ENCODE measurements around the gene PALLD.

PALLD gene

DNA sequence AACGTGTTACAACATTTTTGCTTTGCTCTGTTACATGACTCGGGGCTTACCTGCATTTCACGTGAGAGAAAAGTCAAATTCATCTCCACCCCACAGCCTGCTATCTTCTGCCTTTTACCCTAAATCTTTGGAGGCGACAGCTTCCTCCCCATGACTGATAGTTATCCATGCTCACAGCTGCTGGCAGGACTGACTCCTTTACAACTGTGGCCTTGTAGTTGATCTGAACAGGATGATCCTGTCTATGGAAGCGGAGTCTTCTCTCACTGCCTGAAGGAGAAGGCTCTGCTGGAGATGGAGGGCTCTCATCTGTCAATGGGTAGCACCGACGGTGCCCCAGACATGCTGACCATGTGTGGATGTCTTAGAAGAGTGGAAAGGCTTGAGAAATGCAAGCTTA lies 362.2 kb downstream of the PALLD start:
- DNase-seq = no peak

DNA sequence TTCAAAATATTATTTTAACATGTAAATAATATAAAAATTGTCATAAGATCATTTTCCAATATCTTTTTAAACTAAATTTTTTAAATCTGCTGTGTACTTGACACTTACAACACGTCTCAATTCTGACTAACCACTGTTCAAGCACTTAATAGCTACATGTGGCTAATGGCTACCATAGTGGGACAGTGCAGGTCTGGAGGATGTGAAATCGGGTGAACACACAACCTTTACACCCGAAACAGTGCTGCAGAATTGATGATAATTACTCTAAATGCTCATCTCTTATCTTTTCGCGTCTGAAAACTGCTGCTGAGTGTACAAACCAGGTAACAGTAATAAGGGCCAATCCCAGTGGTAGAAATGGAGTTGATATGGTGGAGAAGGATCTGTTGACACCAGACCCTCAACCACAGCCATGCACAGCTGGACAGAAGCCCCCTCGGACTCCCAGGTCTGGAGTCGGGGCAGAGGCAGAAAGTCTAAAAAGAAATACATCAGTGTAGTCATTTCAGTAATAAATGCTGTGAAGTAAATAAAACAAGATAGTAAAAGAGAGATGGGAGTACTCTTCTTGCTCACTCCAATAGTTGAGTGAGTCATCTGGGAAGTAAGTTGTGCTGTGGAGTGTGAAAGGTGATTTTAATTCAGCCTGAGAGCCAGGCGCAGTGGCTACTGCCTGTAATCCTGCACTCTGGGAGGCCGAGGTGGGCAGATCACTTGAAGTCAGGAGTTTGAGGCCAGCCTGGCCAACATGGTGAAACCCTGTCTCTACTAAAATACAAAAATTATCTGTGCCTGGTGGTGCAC lies 363.2 kb downstream of the PALLD start:
- no peak for DNase-seq

DNA sequence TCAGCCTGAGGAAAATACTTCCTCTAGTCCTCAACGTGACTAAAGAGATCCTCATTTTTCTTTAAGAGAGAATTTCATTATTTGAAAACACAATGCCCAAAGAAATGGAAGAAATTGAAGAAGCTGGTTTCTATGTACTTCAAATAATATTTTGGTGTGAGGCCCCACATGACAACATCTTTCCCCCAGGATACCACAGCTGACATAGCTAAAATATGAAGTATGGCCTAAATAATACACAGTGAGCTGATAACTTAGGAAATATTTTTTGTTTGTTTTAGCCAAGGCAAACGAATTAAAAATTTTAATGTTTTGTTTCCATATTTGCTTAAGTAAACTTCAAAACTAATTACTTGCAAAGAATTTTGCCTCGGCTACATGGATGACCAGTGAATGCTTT lies 364.0 kb downstream of the PALLD start:
- DNase-seq = no peak

DNA sequence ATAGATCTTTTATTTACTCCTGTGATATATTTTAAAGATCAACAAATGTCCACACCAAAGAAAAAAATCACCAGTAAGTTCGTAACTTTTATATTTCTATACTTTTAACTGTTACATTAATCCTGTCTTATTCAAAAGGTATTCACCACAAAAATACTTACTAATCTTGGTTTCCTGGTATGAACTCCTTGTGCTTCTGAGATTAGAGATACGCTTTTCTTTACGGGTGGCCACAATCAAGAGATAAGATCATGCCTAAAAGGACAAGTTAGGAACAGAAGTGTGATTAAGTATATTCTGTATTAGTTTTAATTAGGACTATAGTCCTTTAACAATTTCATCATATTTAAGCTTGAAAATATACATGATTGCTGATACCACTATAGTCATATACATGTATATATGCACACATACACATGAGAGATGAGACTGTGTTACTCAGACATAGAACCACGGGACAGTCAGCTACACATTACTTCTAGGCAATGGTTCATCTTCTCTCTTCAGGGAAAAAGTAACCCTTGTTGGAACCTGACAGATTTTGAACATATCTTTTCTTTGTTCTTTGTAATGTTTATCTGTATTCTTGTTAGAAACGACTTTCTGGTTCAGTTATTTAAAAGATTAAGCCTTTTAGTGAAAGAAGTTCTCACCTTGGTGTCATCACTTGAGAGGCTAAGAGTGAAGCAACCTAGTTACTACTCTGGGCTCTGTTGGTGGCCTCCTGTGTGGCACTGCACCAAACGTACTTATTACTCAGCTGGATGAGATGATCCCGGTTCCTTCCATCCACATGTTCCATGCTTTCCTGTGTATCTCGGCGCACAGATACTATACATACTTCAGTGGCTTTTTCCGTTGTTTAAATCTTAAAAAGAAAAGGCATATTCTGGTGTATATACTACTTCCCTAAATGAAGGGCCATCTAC lies 367.1 kb downstream of the PALLD start:
- no peak for DNase-seq

DNA sequence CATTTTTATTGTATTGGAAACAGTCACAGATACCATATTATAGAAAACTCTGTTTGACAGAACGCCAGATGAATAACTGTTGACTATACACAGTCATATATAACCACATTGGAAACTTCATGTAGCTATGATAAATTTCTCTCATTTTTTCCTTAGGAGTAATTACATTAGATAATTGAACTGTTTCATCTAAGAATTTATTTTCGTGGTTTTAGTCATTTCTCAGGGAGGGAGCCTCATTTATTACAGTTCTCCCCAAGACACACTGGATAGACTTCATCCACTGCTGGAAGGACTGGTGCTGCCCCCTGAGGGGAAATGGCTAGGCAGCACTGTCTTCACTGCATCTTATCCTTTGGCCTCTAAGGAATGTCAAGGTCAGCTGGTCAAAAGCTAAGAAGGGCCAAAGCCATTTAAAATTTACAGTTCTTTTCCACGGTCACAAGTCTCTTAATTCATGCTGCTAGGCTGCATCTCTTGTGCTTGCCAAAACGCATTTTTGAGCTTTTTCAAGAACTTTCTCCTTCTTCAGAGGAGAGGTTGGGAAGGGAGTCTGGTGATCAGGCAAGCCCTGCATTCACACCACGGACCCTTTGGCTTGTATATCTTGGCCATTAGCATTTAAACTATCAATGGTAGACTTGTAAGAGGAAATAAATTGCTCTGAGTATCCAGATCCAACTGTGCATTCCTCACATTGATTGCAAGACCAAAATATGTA lies 368.1 kb downstream of the PALLD start:
- DNase-seq = no peak

DNA sequence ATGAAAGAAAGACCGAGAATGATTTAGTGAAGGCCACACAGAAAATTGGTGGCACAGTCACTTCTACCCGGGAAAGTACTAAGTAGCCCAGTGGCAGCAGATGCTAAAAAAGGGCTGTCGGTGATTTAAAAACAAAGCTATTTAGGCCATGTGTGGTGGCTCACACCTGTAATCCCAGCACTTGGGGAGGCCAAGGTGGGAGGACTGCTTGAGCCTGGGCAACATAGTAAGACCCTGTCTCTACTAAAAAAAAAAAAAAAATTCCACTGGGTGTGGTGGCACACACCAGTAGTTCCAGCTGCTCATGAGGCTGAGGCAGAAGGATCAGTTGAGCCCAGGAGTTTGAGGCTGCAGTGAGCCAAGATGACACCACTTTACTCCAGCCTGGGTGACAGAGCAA lies 369.0 kb downstream of the PALLD start:
- DNase-seq = no peak

DNA sequence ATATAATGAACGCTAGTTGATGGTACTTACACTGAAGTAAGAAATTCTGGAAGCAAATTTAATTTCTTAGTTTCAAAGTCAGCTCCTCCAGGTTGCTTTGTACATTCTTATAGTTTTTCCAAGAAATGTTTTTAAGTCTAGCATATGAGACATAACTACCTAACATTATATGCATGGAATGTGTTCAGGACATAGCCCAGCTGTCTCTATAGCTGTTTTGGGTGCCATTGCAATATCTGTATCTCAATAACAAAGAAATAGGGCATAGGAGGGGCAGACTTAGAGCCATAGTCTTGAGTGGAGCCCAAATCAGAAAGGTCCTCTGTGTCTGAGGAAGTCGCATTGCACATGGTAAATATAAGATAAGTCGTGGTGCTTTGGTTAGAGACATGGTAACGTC lies 369.8 kb downstream of the PALLD start:
- DNase-seq = no peak

DNA sequence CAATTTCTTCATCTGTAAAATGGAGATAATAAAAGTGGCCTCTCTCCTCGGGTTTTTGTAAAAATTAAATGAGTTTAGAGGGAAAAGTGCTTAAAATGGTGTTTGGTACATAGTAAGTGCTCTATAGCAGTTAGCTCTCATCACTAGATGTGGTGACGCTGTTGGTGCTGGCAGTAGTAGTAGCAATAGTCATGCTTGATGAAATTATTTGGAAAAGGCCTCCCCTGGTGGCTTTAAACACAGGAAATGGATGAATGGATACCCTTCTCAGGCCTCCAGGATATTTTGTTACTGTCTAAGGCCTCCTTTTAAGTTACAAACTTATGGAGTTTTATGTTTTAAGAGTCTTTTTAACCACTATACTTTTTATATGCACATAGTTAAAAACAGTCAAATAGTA lies 370.3 kb downstream of the PALLD start:
- no peak for DNase-seq

DNA sequence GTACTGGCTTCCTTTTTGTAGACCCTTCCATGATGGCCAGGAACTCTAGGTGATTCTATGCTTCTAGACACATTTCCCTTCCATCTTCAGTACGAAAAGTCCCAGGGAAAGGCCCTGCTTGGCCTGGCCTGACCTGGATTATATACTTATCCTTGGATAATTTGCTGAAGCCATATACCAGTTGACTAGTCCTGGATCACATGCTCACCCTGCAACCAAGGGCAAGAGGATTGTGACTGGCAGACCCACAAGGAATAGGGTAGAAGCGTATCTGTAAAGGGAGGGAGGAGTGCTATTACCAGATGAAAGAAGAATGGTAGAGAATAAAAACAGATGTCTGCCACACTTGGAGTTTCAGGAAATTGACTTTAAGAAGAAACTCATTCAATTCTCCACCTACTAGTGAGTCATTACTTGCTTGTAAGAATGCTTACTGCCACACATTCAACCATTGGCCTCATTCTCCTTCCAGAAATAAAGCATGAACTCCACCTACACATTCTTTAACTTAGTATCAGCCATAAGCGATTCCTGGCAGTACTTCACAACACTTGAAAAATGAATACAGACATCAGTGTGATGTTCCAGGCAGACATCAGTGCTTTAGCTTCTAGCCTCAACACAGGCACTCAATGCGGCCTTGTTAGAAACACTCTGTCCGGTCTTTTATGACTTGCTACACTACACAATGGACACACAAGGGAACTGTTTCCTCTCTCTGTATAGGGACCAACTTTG lies 371.4 kb downstream of the PALLD start:
- no peak for DNase-seq

DNA sequence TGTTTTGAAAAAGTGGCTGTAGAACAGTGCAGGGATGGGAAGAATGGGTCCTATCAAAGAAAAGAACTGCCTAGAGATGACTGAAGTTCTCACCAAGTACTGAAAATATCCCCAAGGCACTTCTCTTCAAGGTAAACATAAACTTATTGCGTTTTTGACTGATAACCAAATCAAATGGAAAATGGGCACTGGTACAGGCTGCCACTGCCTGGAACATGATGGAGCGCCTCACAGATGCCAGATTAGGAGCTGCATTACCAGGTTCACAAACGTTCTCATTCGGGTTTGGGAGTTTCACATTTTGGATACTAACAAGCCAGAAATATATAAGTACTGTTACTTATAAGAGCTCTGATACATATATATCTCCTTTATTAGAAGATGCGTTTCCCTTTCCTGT lies 371.9 kb downstream of the PALLD start:
- DNase-seq = no peak

DNA sequence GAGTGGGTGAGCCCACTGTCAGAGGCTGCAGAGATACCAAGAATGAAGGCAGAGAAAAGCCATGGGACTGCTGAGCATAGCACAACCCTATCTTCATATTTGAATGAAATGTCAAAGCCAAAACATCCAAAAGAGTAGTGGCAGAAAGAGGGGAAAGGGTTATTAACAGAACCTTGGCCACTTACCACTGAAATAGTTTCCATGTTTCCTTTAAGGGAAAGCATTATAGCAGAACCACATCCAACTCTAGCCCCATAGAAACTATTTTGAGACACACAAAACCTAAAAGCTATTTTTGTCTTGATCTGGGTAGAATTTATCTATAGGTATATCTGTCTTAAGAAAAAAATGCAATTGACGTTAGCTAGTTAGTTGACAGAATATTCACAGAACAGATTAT lies 373.2 kb downstream of the PALLD start:
- no peak for DNase-seq

DNA sequence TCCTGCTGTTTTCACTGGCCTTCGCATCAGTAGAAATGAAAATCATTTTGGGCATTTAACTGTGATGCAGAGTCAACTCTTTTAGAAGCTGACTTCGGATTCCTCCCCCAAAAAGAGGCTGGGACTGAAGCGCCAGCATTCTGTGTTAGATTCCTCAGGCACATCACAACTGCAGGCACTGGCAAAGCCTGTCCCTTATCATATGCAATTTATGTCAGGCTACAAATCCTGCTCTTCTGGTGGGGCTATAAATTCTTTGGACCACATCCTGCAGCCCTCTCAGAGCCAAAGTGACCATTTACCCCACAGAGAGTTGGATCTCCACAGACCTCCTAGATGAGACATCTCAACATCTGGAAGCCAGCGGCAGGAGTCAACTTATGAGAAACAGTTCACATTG lies 374.8 kb downstream of the PALLD start:
- no peak for DNase-seq

DNA sequence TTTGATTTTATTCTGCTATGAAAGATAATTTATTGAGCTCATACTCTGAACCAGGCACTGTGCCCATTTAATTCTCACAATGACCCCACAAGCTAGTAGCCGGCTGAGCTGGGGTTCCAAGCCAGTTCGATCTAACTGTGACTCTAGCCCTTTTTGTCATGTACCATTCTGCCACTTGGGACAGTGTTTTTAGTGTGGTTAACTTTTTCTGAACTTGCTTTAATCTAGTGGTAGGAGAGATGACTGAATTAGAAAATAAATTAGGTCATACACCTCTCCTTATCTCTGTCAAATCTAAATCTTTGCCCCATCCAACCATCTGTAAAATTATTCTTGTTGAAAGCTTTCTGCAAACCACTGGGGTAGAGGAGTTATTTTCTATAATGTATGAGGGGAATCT lies 377.2 kb downstream of the PALLD start:
- DNase-seq = no peak

DNA sequence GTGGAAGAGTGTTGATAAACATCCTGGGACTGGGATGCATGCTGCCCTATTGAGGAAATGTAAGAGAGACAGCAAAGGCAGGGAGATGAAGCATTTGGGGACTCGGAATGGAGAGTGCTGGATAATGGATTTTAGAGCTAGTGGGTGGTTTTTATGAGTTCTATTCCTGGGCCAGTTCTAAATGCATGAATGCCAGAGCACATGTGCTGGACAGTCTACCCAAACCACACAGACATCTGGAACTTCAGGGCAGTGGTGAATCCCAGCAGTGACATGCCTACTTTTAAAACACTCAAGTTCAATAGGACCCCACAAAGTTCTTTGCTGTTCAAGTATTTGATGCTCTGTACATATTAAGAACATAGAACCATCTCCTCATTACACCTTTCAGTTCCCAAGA lies 379.3 kb downstream of the PALLD start:
- DNase-seq = no peak

DNA sequence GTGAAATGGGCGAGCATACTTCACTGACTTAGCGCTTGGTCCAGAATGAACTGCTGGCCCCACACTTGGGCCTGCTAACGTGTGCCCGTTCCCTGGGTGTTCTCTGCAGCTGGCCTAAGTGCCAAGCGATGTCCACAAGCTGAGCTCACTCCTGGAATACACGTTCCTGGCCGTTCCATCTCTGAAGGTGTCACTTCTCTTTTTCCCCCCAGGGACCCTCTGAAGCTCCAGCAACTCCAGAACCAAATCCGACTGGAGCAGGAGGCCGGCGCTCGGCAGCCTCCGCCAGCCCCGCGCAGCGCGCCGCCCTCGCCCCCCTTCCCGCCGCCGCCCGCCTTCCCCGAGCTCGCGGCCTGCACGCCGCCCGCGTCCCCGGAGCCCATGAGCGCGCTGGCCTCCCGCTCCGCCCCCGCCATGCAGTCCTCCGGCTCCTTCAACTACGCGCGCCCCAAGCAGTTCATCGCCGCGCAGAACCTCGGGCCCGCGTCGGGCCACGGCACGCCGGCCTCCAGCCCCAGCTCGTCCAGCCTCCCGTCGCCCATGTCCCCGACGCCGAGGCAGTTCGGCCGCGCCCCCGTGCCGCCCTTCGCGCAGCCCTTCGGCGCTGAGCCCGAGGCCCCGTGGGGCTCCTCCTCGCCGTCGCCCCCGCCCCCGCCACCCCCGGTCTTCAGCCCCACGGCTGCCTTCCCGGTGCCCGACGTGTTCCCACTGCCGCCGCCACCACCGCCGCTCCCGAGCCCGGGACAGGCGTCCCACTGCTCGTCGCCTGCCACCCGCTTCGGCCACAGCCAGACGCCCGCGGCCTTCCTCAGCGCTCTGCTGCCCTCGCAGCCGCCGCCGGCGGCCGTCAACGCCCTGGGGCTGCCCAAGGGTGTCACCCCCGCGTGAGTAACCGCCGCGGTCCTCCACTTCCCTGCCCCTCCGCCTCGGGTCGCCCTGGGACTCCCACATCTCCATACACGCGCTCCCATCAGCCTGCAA lies 380.9 kb downstream of the PALLD start:
- DNase-seq = peak in 1 of 2 experiments; percentile 18

DNA sequence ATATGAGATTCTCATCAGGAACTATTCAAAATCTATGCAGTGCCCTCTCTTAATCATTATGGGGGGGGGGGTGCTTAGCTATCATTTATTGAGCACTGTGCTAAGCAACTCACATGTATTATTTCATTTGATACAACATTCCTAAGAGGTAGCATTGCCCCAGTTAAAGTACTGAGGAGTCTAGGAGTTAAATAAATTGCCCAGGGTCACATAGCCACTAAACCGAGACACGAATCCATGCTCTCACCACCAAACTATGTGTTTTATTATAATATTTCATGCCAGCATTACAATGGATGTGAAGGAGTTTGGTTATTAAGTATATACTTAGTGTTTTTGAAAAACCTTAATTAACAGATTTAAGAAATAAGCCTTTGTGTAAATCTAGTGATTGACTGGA lies 381.8 kb downstream of the PALLD start:
- DNase-seq = no peak

DNA sequence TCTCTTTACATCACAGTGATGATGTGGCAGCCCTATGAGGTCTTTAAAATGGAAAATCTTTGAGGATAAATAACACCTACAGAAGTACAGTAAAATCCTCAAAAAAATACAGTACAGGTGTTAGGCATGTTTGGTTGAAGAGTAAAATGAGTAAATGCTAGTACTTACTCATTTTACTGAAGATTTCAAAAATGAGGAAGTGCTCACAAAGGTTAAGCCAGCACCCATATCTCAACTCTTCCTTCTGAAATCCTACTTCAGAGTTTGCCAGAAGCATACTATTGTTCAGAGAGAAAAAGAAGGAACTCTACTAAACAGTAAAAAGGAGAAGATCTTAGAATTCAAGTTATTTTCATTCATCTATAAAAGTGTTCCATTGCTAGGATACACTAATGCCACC lies 382.3 kb downstream of the PALLD start:
- DNase-seq = no peak

DNA sequence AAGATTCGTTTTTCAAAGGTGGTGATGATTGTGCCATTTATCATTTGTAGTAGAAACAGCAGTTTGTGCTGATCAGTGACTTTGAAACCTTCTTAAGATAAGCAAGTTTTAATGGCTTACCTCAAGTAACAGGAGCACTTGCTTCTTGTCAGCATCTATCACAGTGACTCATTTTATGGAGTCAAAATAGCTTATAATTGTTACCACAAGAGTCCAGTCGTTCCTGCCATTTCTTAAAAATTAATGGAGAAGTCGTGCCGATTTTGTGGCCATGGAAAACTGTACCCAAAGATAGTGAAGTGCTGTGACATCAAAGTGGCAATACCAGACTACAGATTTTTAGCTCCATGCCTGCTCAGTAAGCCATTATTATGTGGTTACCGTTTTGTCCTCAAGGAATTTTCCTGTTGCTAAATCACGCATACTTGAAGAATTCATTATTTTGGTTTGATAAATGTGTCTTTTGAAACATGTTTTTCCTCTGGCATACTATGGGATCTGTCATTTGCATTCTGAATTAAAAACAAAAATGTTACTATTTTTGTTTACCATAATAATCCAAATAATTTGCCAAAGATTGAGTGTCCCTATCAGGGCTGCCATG lies 383.3 kb downstream of the PALLD start:
- DNase-seq = no peak

DNA sequence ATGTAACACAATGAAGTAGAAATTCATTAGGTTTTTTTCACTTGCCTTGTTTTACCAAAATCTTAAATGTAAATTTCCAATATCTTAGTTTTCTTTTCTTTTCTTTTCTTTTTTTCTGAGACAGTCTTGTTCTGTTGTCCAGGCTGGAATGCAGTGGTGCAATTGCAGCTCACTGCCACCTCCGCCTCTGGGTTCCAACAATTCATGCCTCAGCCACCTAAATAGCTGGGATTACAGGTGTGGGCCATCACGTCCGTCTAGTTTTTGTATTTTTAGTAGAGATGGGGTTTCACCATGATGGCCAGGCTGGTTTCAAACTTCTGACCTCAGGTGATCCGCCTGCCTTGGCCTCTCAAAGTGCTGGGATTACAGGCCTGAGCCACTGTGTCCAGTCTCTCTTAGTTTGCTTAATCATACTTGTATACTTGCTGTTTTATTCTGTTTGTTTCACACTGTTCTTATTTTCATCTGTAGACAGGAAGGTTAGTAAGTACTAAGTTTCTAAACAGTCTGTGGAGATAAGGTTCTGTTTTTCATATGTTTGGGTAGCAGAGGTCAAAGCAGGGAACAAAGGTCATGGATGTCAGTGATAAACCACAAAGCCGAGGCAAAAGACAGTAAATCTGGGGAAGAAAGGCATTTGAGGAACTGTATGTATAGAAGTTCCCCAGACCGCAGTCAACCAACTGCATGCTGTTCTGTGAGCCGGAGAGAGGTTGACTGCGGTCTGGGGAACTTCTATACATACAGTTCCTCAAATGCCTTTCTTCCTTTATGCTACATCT lies 384.2 kb downstream of the PALLD start:
- DNase-seq = no peak

DNA sequence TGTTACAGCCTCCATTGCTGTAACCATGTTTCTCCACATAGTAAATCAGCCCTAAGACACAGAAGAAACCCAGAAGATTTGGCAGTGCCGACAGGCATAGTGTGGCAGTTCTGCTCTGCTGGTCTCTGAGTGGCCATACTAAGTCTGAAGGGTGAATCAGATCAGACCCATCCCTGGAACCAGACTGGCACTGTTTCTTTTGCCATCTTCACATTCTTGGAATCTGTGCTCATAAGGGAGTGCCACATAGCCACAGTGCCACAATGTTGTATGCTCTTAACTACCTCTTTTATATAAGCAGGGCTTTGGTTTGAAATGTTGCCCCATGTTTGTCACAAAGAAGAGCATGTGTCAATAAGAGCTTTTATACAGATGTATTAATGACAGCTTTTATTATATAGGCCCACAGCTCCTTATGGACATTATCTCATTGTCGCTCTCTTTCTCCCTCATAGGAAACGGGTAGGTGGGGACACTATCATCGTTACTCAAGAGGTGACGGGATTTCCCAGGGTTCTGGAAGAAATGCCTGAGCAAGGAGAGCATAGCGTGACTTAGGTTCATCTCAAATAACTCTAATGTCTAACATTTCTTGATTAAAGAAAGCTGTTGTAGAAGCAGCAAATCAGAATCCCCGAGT lies 385.0 kb downstream of the PALLD start:
- DNase-seq = no peak

All from NCI-H524 (cell line).